GM12878 (cell line): Measurements from ENCODE around the gene FAM171A1. TPM values are rescaled to one million over a fixed set of nuclear protein-coding genes. Genes with fewer than 3 reads are reported as not detected.
"Not testable (repeated sequence)": the region's sequence is repeated elsewhere in the genome, so short reads cannot be mapped to it uniquely, and the experiment has no call there.

Experiments
- ATAC-seq: fragments of 200-7000 bp; cut with Tn5 transposase; 3 replicates; pipeline ENCODE4 v1.9.1; 2020; ENCODE audit warnings: mild to moderate bottlenecking, moderate library complexity
- BruUV-seq: library from RNA; stranded (reverse); fragments of 400-500 nt; replicated peaks from 2 replicates; lab custom pipeline; 2021; lab: Mats Ljungman, UMichigan
- CTCF ChIA-PET: fragments of 300-600 bp; sonication (Branson Sonifier 250); formaldehyde crosslinking; extraction: SDS; loops from one replicate; lab custom pipeline; 2021; ENCODE audit warnings: inconsistent platforms; lab: Yijun Ruan, JAX
- POLR2A ChIA-PET: fragments of 350-600 bp; formaldehyde crosslinking; extraction: SDS; loops from one replicate; lab custom pipeline; 2021; ENCODE audit warnings: inconsistent platforms; lab: Charles Lee
- RAD21 ChIA-PET: fragments of 300-600 bp; sonication (Branson Sonifier 250); formaldehyde crosslinking; loops from one replicate; lab custom pipeline; 2023; ENCODE audit warnings: antibody characterized with exemption; ENCODE audit not compliant: unreplicated experiment; lab: Charles Lee
- SMC1A ChIA-PET: fragments of 300-600 bp; sonication (Branson Sonifier 250); formaldehyde crosslinking; loops from one replicate; lab custom pipeline; 2023; ENCODE audit not compliant: unreplicated experiment, uncharacterized antibody; lab: Charles Lee
- DNase-seq: peaks from one replicate; pipeline ENCODE4 v3.0.0-alpha.2; 2011; ENCODE audit warnings: low read depth, low spot score
- FAIRE-seq: peaks from 3 replicates; lab custom pipeline; 2011; peaks lifted over from hg19 to GRCh38; lab: Jason Lieb, UNC
- H2AFZ ChIP-seq: 2 replicates; pipeline ENCODE4 v1.6.0; 2011; ENCODE audit warnings: low read depth, low read length, control low read depth; ENCODE audit not compliant: control insufficient read depth
- H3K27ac ChIP-seq: 2 replicates; pipeline ENCODE4 v1.5.1; 2011; ENCODE audit warnings: control low read depth; ENCODE audit not compliant: control insufficient read depth, insufficient read depth
- H3K27me3 ChIP-seq, 2 experiments: replicated peaks in 1 of 2; 2 replicates each; pipeline versions ENCODE4 v1.6.0 to v1.6.1; 2011; ENCODE audit warnings: low read length in 1 of 2; ENCODE audit not compliant: control insufficient read depth in 2 of 2, insufficient read depth in 2 of 2
- H3K36me3 ChIP-seq, 2 experiments: 2 replicates each; pipeline ENCODE4 v1.5.1; 2011; ENCODE audit warnings: low read length in 1 of 2; ENCODE audit not compliant: control insufficient read depth in 2 of 2, insufficient read depth in 2 of 2
- H3K4me1 ChIP-seq: 2 replicates; pipeline ENCODE4 v1.6.1; 2011; ENCODE audit warnings: mild to moderate bottlenecking, low read length, moderate library complexity, mixed read lengths; ENCODE audit not compliant: control insufficient read depth, insufficient read depth
- H3K4me2 ChIP-seq: 2 replicates; pipeline ENCODE4 v1.6.0; 2011; ENCODE audit warnings: control low read depth; ENCODE audit not compliant: control insufficient read depth, insufficient read depth
- H3K4me3 ChIP-seq: fragments of 200-600 bp; sonication (generic); 2 replicates; pipeline ENCODE4 v1.5.1; 2016
- H3K79me2 ChIP-seq: 2 replicates; pipeline ENCODE4 v1.6.0; 2011; ENCODE audit warnings: low read length; ENCODE audit not compliant: control insufficient read depth, insufficient read depth
- H3K9ac ChIP-seq: 2 replicates; pipeline ENCODE4 v1.8.0; 2011; ENCODE audit warnings: low read length, control low read depth, mixed read lengths; ENCODE audit not compliant: control insufficient read depth, insufficient read depth
- H3K9me3 ChIP-seq: replicated peaks from 3 replicates; pipeline ENCODE4 v1.5.1; 2011; ENCODE audit warnings: mild to moderate bottlenecking, low read length; ENCODE audit not compliant: control insufficient read depth, insufficient read depth
- H4K20me1 ChIP-seq: 2 replicates; pipeline ENCODE4 v1.6.0; 2011; ENCODE audit not compliant: control insufficient read depth, insufficient read depth
- CREB1 ChIP-seq: IDR thresholded peaks from 2 replicates; pipeline ENCODE4 v1.6.1; 2012; ENCODE audit warnings: low read depth, mild to moderate bottlenecking, inconsistent platforms
- ESRRA ChIP-seq: IDR thresholded peaks from 2 replicates; pipeline ENCODE4 v1.6.1; 2012; ENCODE audit warnings: mild to moderate bottlenecking, low read length, improper control_type of control experiment
- JUND ChIP-seq: IDR thresholded peaks from 2 replicates; pipeline ENCODE4 v1.6.1; 2012; ENCODE audit warnings: low read depth, mild to moderate bottlenecking, low read length, improper control_type of control experiment, moderate library complexity
- KAT2A ChIP-seq: conservative IDR thresholded peaks from 2 replicates; pipeline ENCODE4 v1.6.1; 2011; ENCODE audit warnings: low read depth, low read length; ENCODE audit not compliant: control insufficient read depth
- MEF2B ChIP-seq: fragments of 450-650 bp; IDR thresholded peaks from 2 replicates; pipeline ENCODE4 v1.6.1; 2018; ENCODE audit warnings: mild to moderate bottlenecking, moderate library complexity; ENCODE audit not compliant: partially characterized antibody, poor library complexity, severe bottlenecking
- NR2C2 ChIP-seq: IDR thresholded peaks from 2 replicates; pipeline ENCODE4 v1.6.1; 2011; ENCODE audit warnings: borderline replicate concordance, low read depth; ENCODE audit not compliant: control insufficient read depth, insufficient read length
- RUNX3 ChIP-seq: IDR thresholded peaks from 2 replicates; pipeline ENCODE4 v1.6.1; 2012; ENCODE audit warnings: low read length, inconsistent platforms
- STAT3 ChIP-seq: IDR thresholded peaks from 2 replicates; pipeline ENCODE4 v1.6.1; 2011; ENCODE audit warnings: low read depth, low read length, improper control_type of control experiment
- WGBS: methylation state at CpG from one replicate; pipeline ENCODE4 v1.1.6; 2016; ENCODE audit warnings: low lambda C conversion rate; ENCODE audit not compliant: insufficient replicate concordance, insufficient coverage; ENCODE audit errors: missing lambda C conversion rate; 5-methylcytosine and 5-hydroxymethylcytosine counted together
- in situ Hi-C: fragments of 300-500 bp; cut with MboI; formaldehyde crosslinking; loops from 9 replicates; pipeline ENCODE4 v1.14.3; 2018; ENCODE audit warnings: mixed read lengths
- intact Hi-C: fragments of 100-400 bp; cut with micrococcal nuclease; formaldehyde crosslinking; loops from one replicate; pipeline ENCODE4 v1.14.2; 2022; ENCODE audit not compliant: unreplicated experiment
- polyA plus RNA-seq, 11 experiments: library from polyadenylated mRNA; depleted of rRNA in 4 of 11; unstranded in 6 of 11; stranded (reverse) in 5 of 11; fragments of >200 nt; fragmentation: Nextera tagmentation in 4 of 11; fragmentation: Illumina TruSeq in 1 of 11; extraction: Ambion mirVana in 4 of 11; extraction: Trizol in 1 of 11; gene quantifications; 1 replicate in 1 of 11; 2 replicates in 10 of 11; pipeline versions ENCODE4 v1.2.1 to v1.2.3, GENCODE V29; 2011 to 2016; ENCODE audit warnings: inconsistent platforms in 2 of 11, missing spikeins in 2 of 11, low read depth in 1 of 11
- total RNA-seq, 4 experiments: library from RNA; depleted of rRNA in 3 of 4; stranded (reverse); fragments of >200 nt in 3 of 4; fragmentation: Illumina TruSeq in 1 of 4; extraction: Trizol in 1 of 4; gene quantifications; 2 replicates each; pipeline versions ENCODE4 v1.2.1 to v1.2.3, GENCODE V29; 2013 to 2021
- TF ChIP-seq, protein P1 (sequence below): IDR thresholded peaks from 2 replicates; pipeline ENCODE4 v1.6.1; 2011; ENCODE audit warnings: low read depth, low read length, improper control_type of control experiment, borderline replicate concordance
- TF ChIP-seq, protein P2 (sequence below): fragments of 150-350 bp; IDR thresholded peaks from 2 replicates; pipeline ENCODE4 v1.6.1; 2016; ENCODE audit warnings: low read depth, low read length

FAM171A1 gene
- total and polyA plus RNA-seq, 10 of the 15 experiments (the other 5 are each of a cell fraction or from before 2014, with no cell fraction given), result 0.05 to 0.28 (median 0.10) TPM; not detected in 1

DNA sequence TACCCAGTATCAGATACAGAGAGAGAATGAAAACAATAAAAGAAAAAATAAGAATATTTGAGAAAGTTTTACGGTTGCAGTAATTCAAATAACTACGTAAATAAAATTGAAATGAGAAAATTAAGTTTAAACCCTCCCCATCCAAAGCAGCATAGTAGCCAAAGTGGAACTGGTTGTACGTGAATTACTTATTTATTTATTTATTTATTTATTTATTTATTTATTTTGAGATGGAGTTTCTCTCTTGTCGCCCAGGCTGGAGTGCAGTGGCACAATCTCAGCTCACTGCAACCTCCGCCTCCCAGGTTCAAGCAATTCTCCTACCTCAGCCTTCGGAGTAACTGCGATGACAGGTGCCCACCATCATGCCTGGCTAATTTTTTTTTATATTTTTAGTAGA, 17.1 kb upstream of the FAM171A1 start:
- POLR2A ChIA-PET, in situ Hi-C loops: not testable (repeated sequence)

DNA sequence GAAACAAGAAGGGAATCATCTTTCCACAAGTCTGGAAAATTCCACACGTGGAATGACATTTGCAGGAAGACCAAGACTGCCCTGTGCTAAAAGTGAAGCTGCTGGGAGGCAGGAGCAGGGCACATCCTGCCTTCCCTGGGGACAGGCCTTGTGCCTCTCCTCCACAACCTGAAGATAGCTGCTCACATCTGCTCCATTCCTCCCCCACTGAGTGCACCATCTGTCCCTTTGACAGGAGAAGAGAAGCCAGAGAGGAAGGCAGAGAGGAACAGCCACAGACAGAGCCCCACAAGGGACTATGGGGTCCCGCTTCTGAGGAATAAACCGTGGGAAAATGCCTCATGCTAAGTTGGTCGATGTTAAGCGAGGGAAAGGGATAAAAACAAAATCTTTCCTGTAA, 15.9 kb upstream of the FAM171A1 start:
- ChIA-PET CTCF (interaction anchor here (1.0 kb wide), 1 partner anchor 32 kb away, joined by 4 read pairs; no protein-coding TSS in a partner anchor), POLR2A (no interaction called here)

More for the DNA sequence above, 17.1 kb upstream of the FAM171A1 start:
- FAIRE-seq, H4K20me1 ChIP-seq, intact Hi-C loops, H3K4me1 ChIP-seq, DNase-seq, H3K9ac ChIP-seq, H3K4me2 ChIP-seq, H3K27ac ChIP-seq, H3K79me2 ChIP-seq, H3K36me3 ChIP-seq, RAD21 ChIA-PET, ATAC-seq, CTCF ChIA-PET, BruUV-seq, H3K27me3 ChIP-seq, SMC1A ChIA-PET, H3K9me3 ChIP-seq, H2AFZ ChIP-seq, H3K4me3 ChIP-seq: not testable (repeated sequence)
- WGBS, result 61% methylated on average over 7 of the region's 7 CpGs

More for the DNA sequence above, 15.9 kb upstream of the FAM171A1 start:
- Histone ChIP-seq H3K27me3 (no peaks in the 10 kb centered on the region), H3K79me2 (no peaks in the 10 kb centered on the region), H3K4me2 (no peak overlapping the region), H3K27ac (no peak overlapping the region), H3K36me3 (no peaks in the 10 kb centered on the region), H3K4me1 (no peaks in the 10 kb centered on the region), H3K4me3 (no peak overlapping the region), H4K20me1 (no peaks in the 10 kb centered on the region), H3K9ac (no peak overlapping the region), H2AFZ (no peak overlapping the region), H3K9me3 (no peaks in the 10 kb centered on the region)
- ATAC-seq (no peak), DNase-seq (no peak), FAIRE-seq (no peak)
- TF ChIP-seq, protein P1, sequence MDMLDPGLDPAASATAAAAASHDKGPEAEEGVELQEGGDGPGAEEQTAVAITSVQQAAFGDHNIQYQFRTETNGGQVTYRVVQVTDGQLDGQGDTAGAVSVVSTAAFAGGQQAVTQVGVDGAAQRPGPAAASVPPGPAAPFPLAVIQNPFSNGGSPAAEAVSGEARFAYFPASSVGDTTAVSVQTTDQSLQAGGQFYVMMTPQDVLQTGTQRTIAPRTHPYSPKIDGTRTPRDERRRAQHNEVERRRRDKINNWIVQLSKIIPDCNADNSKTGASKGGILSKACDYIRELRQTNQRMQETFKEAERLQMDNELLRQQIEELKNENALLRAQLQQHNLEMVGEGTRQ, result no peak
- TF ChIP-seq, protein P2, sequence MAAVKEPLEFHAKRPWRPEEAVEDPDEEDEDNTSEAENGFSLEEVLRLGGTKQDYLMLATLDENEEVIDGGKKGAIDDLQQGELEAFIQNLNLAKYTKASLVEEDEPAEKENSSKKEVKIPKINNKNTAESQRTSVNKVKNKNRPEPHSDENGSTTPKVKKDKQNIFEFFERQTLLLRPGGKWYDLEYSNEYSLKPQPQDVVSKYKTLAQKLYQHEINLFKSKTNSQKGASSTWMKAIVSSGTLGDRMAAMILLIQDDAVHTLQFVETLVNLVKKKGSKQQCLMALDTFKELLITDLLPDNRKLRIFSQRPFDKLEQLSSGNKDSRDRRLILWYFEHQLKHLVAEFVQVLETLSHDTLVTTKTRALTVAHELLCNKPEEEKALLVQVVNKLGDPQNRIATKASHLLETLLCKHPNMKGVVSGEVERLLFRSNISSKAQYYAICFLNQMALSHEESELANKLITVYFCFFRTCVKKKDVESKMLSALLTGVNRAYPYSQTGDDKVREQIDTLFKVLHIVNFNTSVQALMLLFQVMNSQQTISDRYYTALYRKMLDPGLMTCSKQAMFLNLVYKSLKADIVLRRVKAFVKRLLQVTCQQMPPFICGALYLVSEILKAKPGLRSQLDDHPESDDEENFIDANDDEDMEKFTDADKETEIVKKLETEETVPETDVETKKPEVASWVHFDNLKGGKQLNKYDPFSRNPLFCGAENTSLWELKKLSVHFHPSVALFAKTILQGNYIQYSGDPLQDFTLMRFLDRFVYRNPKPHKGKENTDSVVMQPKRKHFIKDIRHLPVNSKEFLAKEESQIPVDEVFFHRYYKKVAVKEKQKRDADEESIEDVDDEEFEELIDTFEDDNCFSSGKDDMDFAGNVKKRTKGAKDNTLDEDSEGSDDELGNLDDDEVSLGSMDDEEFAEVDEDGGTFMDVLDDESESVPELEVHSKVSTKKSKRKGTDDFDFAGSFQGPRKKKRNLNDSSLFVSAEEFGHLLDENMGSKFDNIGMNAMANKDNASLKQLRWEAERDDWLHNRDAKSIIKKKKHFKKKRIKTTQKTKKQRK, result no peak
- TF ChIP-seq CREB1, result no peak
- no peak for TF ChIP-seq ESRRA
- TF ChIP-seq JUND, result no peak
- no peak for TF ChIP-seq STAT3
- no peak for TF ChIP-seq NR2C2
- TF ChIP-seq RUNX3, result no peak
- no peak for TF ChIP-seq KAT2A
- TF ChIP-seq MEF2B, result no peak
- ChIA-PET RAD21 (no interaction called here), SMC1A (no interaction called here)
- BruUV-seq, result no TSS peak
- in situ Hi-C loops (no loop called here), intact Hi-C loops (no loop called here)
- WGBS, result 14% methylated on average over 5 of the region's 5 CpGs
